Measurements from ENCODE around the gene CCN5.

The CCN5 gene

DNA sequence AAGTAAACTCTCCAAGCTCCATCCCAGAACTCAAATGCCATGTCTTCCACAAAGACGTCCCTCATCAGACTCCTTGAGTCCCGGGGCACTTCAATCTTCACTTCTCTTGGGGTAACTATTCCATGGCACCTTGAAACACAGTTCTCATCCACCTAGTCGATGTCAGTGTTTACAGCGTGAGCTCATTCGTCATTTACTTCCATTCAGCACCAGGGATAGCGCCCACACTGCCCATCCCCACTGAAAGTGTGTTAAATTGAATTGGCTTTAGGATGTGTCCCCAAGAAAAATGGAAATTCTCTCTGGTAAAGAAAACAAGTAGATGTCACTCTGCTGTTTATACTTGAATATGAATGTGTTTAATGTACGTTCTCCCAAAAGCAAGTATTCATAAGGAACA lies 61.8 kb downstream of the CCN5 start:
- no peak overlapping the region for H3K27ac ChIP-seq
- TF ChIP-seq, protein P1, sequence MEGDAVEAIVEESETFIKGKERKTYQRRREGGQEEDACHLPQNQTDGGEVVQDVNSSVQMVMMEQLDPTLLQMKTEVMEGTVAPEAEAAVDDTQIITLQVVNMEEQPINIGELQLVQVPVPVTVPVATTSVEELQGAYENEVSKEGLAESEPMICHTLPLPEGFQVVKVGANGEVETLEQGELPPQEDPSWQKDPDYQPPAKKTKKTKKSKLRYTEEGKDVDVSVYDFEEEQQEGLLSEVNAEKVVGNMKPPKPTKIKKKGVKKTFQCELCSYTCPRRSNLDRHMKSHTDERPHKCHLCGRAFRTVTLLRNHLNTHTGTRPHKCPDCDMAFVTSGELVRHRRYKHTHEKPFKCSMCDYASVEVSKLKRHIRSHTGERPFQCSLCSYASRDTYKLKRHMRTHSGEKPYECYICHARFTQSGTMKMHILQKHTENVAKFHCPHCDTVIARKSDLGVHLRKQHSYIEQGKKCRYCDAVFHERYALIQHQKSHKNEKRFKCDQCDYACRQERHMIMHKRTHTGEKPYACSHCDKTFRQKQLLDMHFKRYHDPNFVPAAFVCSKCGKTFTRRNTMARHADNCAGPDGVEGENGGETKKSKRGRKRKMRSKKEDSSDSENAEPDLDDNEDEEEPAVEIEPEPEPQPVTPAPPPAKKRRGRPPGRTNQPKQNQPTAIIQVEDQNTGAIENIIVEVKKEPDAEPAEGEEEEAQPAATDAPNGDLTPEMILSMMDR (conservative IDR thresholded peaks at IDR 0.05), result no peak

Measured in VCaP (cell line).